Adrenal gland (tissue), 12 donors: Measurements from ENCODE around the gene TBC1D20. TPM values are rescaled to one million over a fixed set of nuclear protein-coding genes. Genes with fewer than 3 reads are reported as not detected.

ENCODE experiments used
- DNase-seq, 7 donors: peaks; one replicate each; pipeline ENCODE4 v3.0.0-alpha.2; 2019 to 2020
- H3K27ac ChIP-seq, 5 donors: fragments of 200-600 bp; sonication (generic) in 4 of 5; 1 replicate in 3 of 5; 2 replicates in 2 of 5; pipeline versions ENCODE4 v1.5.1 to v1.8.0; 2016 to 2020; ENCODE audit warnings: mild to moderate bottlenecking in 1 of 5
- H3K27me3 ChIP-seq: fragments of 200-600 bp; 2 replicates; pipeline ENCODE4 v1.8.0; 2021
- H3K36me3 ChIP-seq, 2 donors: fragments of 200-600 bp; replicated peaks in 1 of 2; 1 replicate in 1 of 2; 2 replicates in 1 of 2; pipeline versions ENCODE4 v1.5.1 to v1.8.0; 2018 to 2022
- H3K4me1 ChIP-seq, 2 donors: fragments of 200-600 bp; replicated peaks in 1 of 2; 1 replicate in 1 of 2; 2 replicates in 1 of 2; pipeline versions ENCODE4 v1.5.1 to v1.8.0; 2018 to 2021
- H3K4me3 ChIP-seq, 4 donors: fragments of 200-600 bp; sonication (generic) in 3 of 4; one replicate each; pipeline ENCODE4 v1.5.1; 2016 to 2018
- H3K9me3 ChIP-seq, 3 donors: fragments of 200-600 bp; sonication (generic) in 1 of 3; replicated peaks in 1 of 3; 1 replicate in 2 of 3; 2 replicates in 1 of 3; pipeline versions ENCODE4 v1.5.1 to v1.8.0; 2016 to 2021
- POLR2A ChIP-seq, 2 donors: fragments of 450-650 bp; IDR thresholded peaks; one replicate each; pipeline ENCODE4 v1.6.1; 2017; ENCODE audit warnings: antibody characterized with exemption in 2 of 2, mild to moderate bottlenecking in 2 of 2, moderate library complexity in 1 of 2
- WGBS, 4 donors: extraction: QIAGEN DNeasy Blood & Tissue Kit in 2 of 4; methylation state at CpG; one replicate each; pipeline versions ENCODE4 v1.1.5 to v1.1.7; 2013 to 2017; 5-methylcytosine and 5-hydroxymethylcytosine counted together
- intact Hi-C, 2 donors: fragments of 100-400 bp; cut with DNase I; formaldehyde crosslinking; loops; one replicate each; pipeline versions ENCODE4 v1.14.1 to v1.15.0; 2022 to 2023
- polyA plus RNA-seq, 3 donors: library from polyadenylated mRNA; stranded (reverse); fragments of 200-250 nt in 2 of 3; fragments of 350-450 nt in 1 of 3; fragmentation: Illumina TruSeq in 1 of 3; extraction: RNeasy Lipid Tissue Mini Kit (QIAGEN cat#74804) in 1 of 3; gene quantifications; one replicate each; pipeline ENCODE4 v1.2.3, GENCODE V29; 2013 to 2014
- total RNA-seq, 9 donors: library from RNA; depleted of rRNA in 4 of 9; stranded (reverse); fragments of >200 nt in 4 of 9; fragments of 120-200 nt in 1 of 9; fragmentation: NEBNext Ultra II Directional in 1 of 9; extraction: Animal tissue kit (Norgen Biotek cat#: 25700) in 1 of 9; gene quantifications; one replicate each; pipeline versions ENCODE4 v1.1.0 to v1.2.4, GENCODE V29; 2013 to 2023
- TF ChIP-seq, protein P1 (sequence below), 6 experiments: fragments of 450-650 bp in 4 of 6; fragments of 200-600 bp in 2 of 6; sonication (generic) in 1 of 6; IDR thresholded peaks; 1 replicate in 5 of 6; 2 replicates in 1 of 6; pipeline versions ENCODE4 v1.5.1 to v1.8.0; 2016 to 2021; ENCODE audit warnings: antibody characterized with exemption in 6 of 6, mild to moderate bottlenecking in 2 of 6, moderate library complexity in 1 of 6
- donor health status: healthy with polysubstance abuse.
- donor health status: Bipolar disorder and iron deficiency.
- donor health status: DM: yes; HTN: yes; CAD: no.
- donor health status: DM: no; HTN: no; CAD: no.
- donor health status: DM: no; HTN: no; CAD: no.
- donor health status: DM: yes; HTN: yes; CAD: no.

TBC1D20 gene
- total and polyA plus RNA-seq, 12 donors, result 23.8 to 53.6 (median 44.3) TPM

DNA sequence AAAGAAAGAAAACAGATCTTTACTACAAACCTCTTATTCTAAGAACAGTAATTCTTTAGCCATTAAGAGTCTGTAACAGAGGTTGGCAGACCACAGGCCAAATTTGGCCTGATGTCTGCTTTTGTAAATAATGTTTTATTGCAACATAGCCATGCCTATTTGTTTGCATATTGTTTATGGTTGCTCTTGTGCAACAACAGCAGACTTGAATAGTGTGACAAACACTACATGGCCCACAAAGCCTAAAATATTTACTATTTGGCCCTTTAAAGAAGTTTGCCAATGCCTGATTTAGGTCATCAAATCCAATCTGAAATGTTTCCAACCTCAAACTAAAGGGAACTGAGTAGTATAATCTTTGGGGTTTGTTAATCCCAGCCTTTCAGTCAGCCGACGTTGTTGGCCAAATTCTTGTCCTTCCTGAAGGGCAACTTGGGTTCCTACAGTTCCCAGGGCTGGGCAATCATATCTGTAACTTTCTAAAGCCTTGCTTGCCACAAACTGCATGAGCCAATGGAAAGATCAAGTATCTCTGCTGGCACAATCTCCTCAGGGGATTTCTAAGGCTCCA is 33.9 kb upstream of the TBC1D20 start:
- intact Hi-C loops, result no loop called here
- WGBS, 4 donors, result 28 to 41% (median 38%) methylated on average over 2 of the region's 2 CpGs
- no peaks in the 10 kb centered on the region for H3K4me1 ChIP-seq
- H3K36me3 ChIP-seq, result peaks cover 0 to 71% of the 10 kb centered on the region in 2 donors
- H3K9me3 ChIP-seq, result no peaks in the 10 kb centered on the region
- DNase-seq, result peak in 4 of 7 donors; percentile 18 to 40 (median 34)
- no peak overlapping the region for H3K4me3 ChIP-seq
- TF ChIP-seq, protein P1, sequence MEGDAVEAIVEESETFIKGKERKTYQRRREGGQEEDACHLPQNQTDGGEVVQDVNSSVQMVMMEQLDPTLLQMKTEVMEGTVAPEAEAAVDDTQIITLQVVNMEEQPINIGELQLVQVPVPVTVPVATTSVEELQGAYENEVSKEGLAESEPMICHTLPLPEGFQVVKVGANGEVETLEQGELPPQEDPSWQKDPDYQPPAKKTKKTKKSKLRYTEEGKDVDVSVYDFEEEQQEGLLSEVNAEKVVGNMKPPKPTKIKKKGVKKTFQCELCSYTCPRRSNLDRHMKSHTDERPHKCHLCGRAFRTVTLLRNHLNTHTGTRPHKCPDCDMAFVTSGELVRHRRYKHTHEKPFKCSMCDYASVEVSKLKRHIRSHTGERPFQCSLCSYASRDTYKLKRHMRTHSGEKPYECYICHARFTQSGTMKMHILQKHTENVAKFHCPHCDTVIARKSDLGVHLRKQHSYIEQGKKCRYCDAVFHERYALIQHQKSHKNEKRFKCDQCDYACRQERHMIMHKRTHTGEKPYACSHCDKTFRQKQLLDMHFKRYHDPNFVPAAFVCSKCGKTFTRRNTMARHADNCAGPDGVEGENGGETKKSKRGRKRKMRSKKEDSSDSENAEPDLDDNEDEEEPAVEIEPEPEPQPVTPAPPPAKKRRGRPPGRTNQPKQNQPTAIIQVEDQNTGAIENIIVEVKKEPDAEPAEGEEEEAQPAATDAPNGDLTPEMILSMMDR (IDR thresholded peaks at IDR 0.05), result no peak
- no peak for TF ChIP-seq POLR2A (IDR thresholded peaks at IDR 0.05)
- H3K27me3 ChIP-seq, result no peaks in the 10 kb centered on the region
- H3K27ac ChIP-seq, result peak overlapping the region in 2 of 5 donors; percentile 8 to 49

DNA sequence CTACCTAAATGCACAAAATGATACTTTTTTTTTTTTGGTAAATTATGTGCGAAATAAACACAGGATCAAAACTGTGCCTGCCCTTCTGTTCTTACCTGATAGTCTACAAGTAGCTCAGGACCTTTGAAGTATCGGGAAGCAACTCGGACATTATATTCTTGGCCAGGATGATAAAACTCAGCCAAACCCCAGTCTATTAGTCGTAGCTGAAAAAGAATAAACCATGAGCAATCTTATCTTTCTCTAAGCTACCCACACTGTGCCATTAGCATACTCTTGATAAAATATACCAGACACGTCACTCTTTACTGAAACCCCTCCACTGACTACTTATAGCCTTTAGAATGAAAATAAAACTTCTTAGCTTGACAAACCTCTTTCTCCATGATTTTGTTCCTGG is 29.8 kb upstream of the TBC1D20 start:
- no peak for DNase-seq
- Histone ChIP-seq H3K36me3 (peaks cover 0 to 73% of the 10 kb centered on the region in 2 donors), H3K27me3 (no peaks in the 10 kb centered on the region), H3K4me3 (no peak overlapping the region), H3K4me1 (no peaks in the 10 kb centered on the region), H3K9me3 (no peaks in the 10 kb centered on the region), H3K27ac (no peak overlapping the region)
- 85 to 95% (median 90%) methylated on average over 5 of the region's 5 CpGs for WGBS, 4 donors
- intact Hi-C loops, result no loop called here
- TF ChIP-seq, protein P1 (IDR thresholded peaks at IDR 0.05), result no peak

DNA sequence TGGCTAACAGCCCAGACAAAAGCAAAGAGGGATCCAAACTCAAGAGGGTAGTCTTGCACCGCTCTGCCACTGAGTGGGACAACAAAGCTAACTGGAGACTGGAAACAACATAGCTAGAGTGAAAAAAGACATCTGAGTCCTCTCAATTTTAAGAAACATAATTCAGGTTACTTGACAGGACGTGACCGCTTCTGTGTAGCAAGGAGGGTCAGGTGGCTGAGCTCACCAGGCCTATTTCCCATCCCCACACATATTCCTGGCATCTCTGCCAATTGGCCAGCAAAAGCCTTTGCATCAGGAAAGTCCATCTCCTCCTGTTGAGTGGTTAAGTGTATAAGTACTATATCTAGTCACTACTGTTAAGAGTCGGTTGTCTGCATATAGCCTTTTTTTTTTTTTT is 25.3 kb upstream of the TBC1D20 start:
- no peaks in the 10 kb centered on the region for H3K4me1 ChIP-seq
- peaks cover 0 to 93% of the 10 kb centered on the region in 2 donors for H3K36me3 ChIP-seq
- no peak overlapping the region for H3K4me3 ChIP-seq
- 87 to 94% (median 90%) methylated on average over 4 of the region's 4 CpGs for whole genome bisulfite sequencing, 4 donors
- no peaks in the 10 kb centered on the region for H3K9me3 ChIP-seq
- no peak overlapping the region for H3K27ac ChIP-seq
- DNase-seq, result no peak
- TF ChIP-seq, protein P1 (IDR thresholded peaks at IDR 0.05), result no peak
- TF ChIP-seq POLR2A (IDR thresholded peaks at IDR 0.05), result no peak
- no peaks in the 10 kb centered on the region for H3K27me3 ChIP-seq
- intact Hi-C loops, result no loop called here

DNA sequence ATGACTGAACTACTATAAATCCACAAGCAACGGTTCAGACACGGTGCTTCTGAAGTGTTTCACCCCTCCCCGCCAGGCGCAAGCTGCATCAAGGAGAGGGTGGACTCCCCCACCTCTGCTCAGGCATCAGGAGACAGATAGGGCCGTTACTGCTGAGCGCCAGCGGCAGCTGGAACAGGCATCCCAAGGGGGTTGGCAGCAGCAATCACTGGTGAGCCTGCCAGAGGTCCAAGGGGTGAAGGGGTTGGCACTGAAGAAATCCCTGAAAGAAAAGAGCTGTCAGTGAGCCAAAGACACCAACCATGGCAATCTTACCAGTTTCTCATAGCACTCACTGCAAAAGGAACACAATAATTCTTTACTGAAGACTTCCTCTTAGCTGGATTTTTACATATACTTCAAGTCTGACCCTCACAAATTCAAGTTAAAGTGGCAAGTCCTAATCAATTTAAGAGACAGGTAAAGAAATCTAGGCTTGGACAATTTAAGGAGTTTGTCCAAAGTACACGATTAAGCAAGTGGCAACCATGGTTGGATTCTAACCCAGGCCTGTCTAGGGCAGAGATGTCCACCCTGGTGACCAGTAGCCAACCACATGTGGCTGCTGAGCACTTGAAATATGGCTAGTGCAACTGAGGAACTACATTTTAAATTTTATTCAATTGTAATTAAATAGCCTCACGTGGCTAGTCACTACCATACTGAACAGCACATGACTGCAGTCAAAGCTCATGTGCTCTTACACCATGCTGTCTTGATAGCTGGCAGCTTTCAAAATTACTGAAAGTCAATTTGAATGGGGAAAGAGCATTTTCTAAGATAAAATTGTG is 21.7 kb upstream of the TBC1D20 start:
- H3K9me3 ChIP-seq, result no peaks in the 10 kb centered on the region
- TF ChIP-seq, protein P1 (IDR thresholded peaks at IDR 0.05), result no peak
- TF ChIP-seq POLR2A (IDR thresholded peaks at IDR 0.05), result no peak
- intact Hi-C loops, result no loop called here
- peaks cover 0 to 73% of the 10 kb centered on the region in 2 donors for H3K36me3 ChIP-seq
- peaks cover 0 to 4% of the 10 kb centered on the region in 2 donors for H3K4me1 ChIP-seq
- 51 to 71% (median 57%) methylated on average over 9 of the region's 9 CpGs for WGBS, 4 donors
- no peaks in the 10 kb centered on the region for H3K27me3 ChIP-seq
- no peak overlapping the region for H3K4me3 ChIP-seq
- peak in 6 of 7 donors; percentile 21 to 61 (median 26) for DNase-seq
- H3K27ac ChIP-seq, result no peak overlapping the region
